IMR-90 (cell line): Measurements from ENCODE around the gene SHROOM3. TPM values are rescaled to one million over a fixed set of nuclear protein-coding genes. Genes with fewer than 3 reads are reported as not detected.
A peak's percentile ranks its signal among the peaks of the same experiment; 100 is the strongest.

Experiments
- ATAC-seq: fragments of 200-7000 bp; cut with Tn5 transposase; 2 replicates; pipeline ENCODE4 v1.9.1; 2020; ENCODE audit warnings: low read depth, mild to moderate bottlenecking, moderate library complexity
- BruUV-seq: library from RNA; stranded (reverse); fragments of 400-500 nt; replicated peaks from 2 replicates; lab custom pipeline; 2021; lab: Mats Ljungman, UMichigan
- CTCF ChIA-PET: fragments of 300-600 bp; formaldehyde crosslinking; extraction: SDS; loops from one replicate; lab custom pipeline; 2021; ENCODE audit warnings: antibody characterized with exemption; lab: Yijun Ruan, JAX
- POLR2A ChIA-PET: fragments of 300-600 bp; sonication (Branson Sonifier 250); formaldehyde crosslinking; loops from one replicate; lab custom pipeline; 2022; ENCODE audit warnings: antibody characterized with exemption; ENCODE audit not compliant: unreplicated experiment; lab: Charles Lee
- DNase-seq: peaks from one replicate; pipeline ENCODE4 v3.0.0; 2013
- H2AFZ ChIP-seq: replicated peaks from 2 replicates; pipeline ENCODE3; 2013; ENCODE audit warnings: low read length, mild to moderate bottlenecking; ENCODE audit not compliant: poor library complexity
- H2AK5ac ChIP-seq: 2 replicates; pipeline ENCODE4 v1.6.1; 2013; ENCODE audit warnings: low read depth, low read length, inconsistent platforms
- H2AK9ac ChIP-seq: replicated peaks from 2 replicates; pipeline ENCODE3; 2013; ENCODE audit warnings: mild to moderate bottlenecking, low read depth, low read length, moderate library complexity; ENCODE audit not compliant: poor library complexity
- H2BK120ac ChIP-seq: 2 replicates; pipeline ENCODE4 v1.6.1; 2013; ENCODE audit warnings: low read depth, low read length, inconsistent platforms
- H2BK15ac ChIP-seq: 3 replicates; pipeline ENCODE4 v1.6.1; 2013; ENCODE audit warnings: low read depth, low read length, inconsistent platforms
- H2BK20ac ChIP-seq: 2 replicates; pipeline ENCODE4 v1.6.1; 2013; ENCODE audit warnings: low read depth, mild to moderate bottlenecking, inconsistent platforms, low read length, moderate library complexity
- H2BK5ac ChIP-seq: 2 replicates; pipeline ENCODE4 v1.6.1; 2013; ENCODE audit warnings: mild to moderate bottlenecking, low read depth, low read length, inconsistent platforms; ENCODE audit not compliant: poor library complexity, severe bottlenecking
- H3K14ac ChIP-seq: replicated peaks from 2 replicates; pipeline ENCODE4 v1.6.1; 2013; ENCODE audit warnings: low read depth, low read length, inconsistent platforms
- H3K18ac ChIP-seq: 2 replicates; pipeline ENCODE4 v1.6.1; 2013; ENCODE audit warnings: low read depth, low read length, control low read depth
- H3K23ac ChIP-seq: 2 replicates; pipeline ENCODE4 v1.6.1; 2013; ENCODE audit warnings: low read depth, low read length, inconsistent platforms
- H3K27ac ChIP-seq: 2 replicates; pipeline ENCODE4 v1.5.1; 2013; ENCODE audit warnings: mild to moderate bottlenecking, control low read depth, low read length; ENCODE audit not compliant: insufficient read depth
- H3K27me3 ChIP-seq: 2 replicates; pipeline ENCODE4 v1.6.1; 2013; ENCODE audit warnings: low read length; ENCODE audit not compliant: control insufficient read depth, insufficient read depth
- H3K36me3 ChIP-seq: 2 replicates; pipeline ENCODE4 v1.6.1; 2013; ENCODE audit warnings: low read length, mixed read lengths; ENCODE audit not compliant: control insufficient read depth, insufficient read depth
- H3K4ac ChIP-seq: 2 replicates; pipeline ENCODE4 v1.6.1; 2013; ENCODE audit warnings: low read depth, low read length, inconsistent platforms
- H3K4me1 ChIP-seq: 2 replicates; pipeline ENCODE4 v1.6.1; 2013; ENCODE audit warnings: low read length, mixed read lengths; ENCODE audit not compliant: control insufficient read depth, insufficient read depth
- H3K4me2 ChIP-seq: 2 replicates; pipeline ENCODE4 v1.6.1; 2013; ENCODE audit warnings: low read depth, mild to moderate bottlenecking, control low read depth, low read length, moderate library complexity
- H3K4me3 ChIP-seq: 2 replicates; pipeline ENCODE4 v1.5.1; 2013; ENCODE audit warnings: low read depth, mild to moderate bottlenecking, control low read depth, low read length, moderate library complexity; ENCODE audit not compliant: insufficient read depth
- H3K56ac ChIP-seq: 2 replicates; pipeline ENCODE4 v1.6.1; 2013; ENCODE audit warnings: low read length, inconsistent platforms; ENCODE audit not compliant: insufficient read depth; ENCODE audit errors: extremely low read depth
- H3K79me1 ChIP-seq, 2 experiments: 2 replicates each; pipeline ENCODE4 v1.6.1; 2013; ENCODE audit warnings: low read length in 2 of 2, inconsistent platforms in 1 of 2, low read depth in 1 of 2
- H3K9ac ChIP-seq: 2 replicates; pipeline ENCODE4 v1.6.1; 2013; ENCODE audit warnings: low read depth, low read length, control low read depth
- H3K9me1 ChIP-seq: 2 replicates; pipeline ENCODE4 v1.6.1; 2013; ENCODE audit warnings: low read length, inconsistent platforms; ENCODE audit not compliant: insufficient read depth
- H3K9me3 ChIP-seq: 2 replicates; pipeline ENCODE4 v1.6.1; 2013; ENCODE audit warnings: low read length; ENCODE audit not compliant: control insufficient read depth, insufficient read depth
- H4K20me1 ChIP-seq: 2 replicates; pipeline ENCODE4 v1.6.1; 2013; ENCODE audit warnings: low read length, inconsistent platforms; ENCODE audit not compliant: insufficient read depth
- H4K5ac ChIP-seq: 2 replicates; pipeline ENCODE4 v1.6.1; 2013; ENCODE audit warnings: mild to moderate bottlenecking, low read depth, low read length, control low read depth
- H4K8ac ChIP-seq, 2 experiments: 2 replicates each; pipeline ENCODE4 v1.6.1; 2013; ENCODE audit warnings: low read depth in 2 of 2, low read length in 2 of 2, control low read depth in 1 of 2, inconsistent platforms in 1 of 2
- H4K91ac ChIP-seq: 2 replicates; pipeline ENCODE4 v1.6.1; 2013; ENCODE audit warnings: low read depth, low read length, inconsistent platforms; ENCODE audit not compliant: insufficient read depth
- CEBPB ChIP-seq: IDR thresholded peaks from 2 replicates; pipeline ENCODE4 v1.6.1; 2012; ENCODE audit warnings: low read depth, low read length, improper control_type of control experiment
- CHD1 ChIP-seq: IDR thresholded peaks from 2 replicates; pipeline ENCODE4 v1.6.1; 2012; ENCODE audit warnings: low read depth, low read length, improper control_type of control experiment
- CTCF ChIP-seq: conservative IDR thresholded peaks from 2 replicates; pipeline ENCODE4 v1.5.1; 2012; ENCODE audit warnings: mild to moderate bottlenecking, low read depth, low read length, improper control_type of control experiment
- ELK1 ChIP-seq: fragments of 150-350 bp; IDR thresholded peaks from 2 replicates; pipeline ENCODE4 v1.6.1; 2016; ENCODE audit warnings: low read depth, mild to moderate bottlenecking, low read length, moderate library complexity, borderline replicate concordance
- FOS ChIP-seq: fragments of 150-350 bp; IDR thresholded peaks from 2 replicates; pipeline ENCODE4 v1.6.1; 2016; ENCODE audit warnings: low read depth, low read length
- MAZ ChIP-seq: IDR thresholded peaks from 2 replicates; pipeline ENCODE4 v1.6.1; 2012; ENCODE audit warnings: low read depth, mild to moderate bottlenecking, low read length, improper control_type of control experiment, moderate library complexity, borderline replicate concordance
- MXI1 ChIP-seq: IDR thresholded peaks from 2 replicates; pipeline ENCODE4 v1.6.1; 2012; ENCODE audit warnings: low read depth, mild to moderate bottlenecking, low read length, moderate library complexity, borderline replicate concordance
- NFE2L2 ChIP-seq: fragments of 150-350 bp; IDR thresholded peaks from 2 replicates; pipeline ENCODE4 v1.6.1; 2016; ENCODE audit warnings: low read depth, mild to moderate bottlenecking, low read length
- POLR2A ChIP-seq: IDR thresholded peaks from 2 replicates; pipeline ENCODE4 v1.6.1; 2012; ENCODE audit warnings: mild to moderate bottlenecking, low read depth, low read length
- RAD21 ChIP-seq: IDR thresholded peaks from 2 replicates; pipeline ENCODE4 v1.6.1; 2012; ENCODE audit warnings: low read length, improper control_type of control experiment
- RCOR1 ChIP-seq: IDR thresholded peaks from 2 replicates; pipeline ENCODE4 v1.6.1; 2012; ENCODE audit warnings: mild to moderate bottlenecking, low read length, improper control_type of control experiment; ENCODE audit not compliant: insufficient replicate concordance
- USF2 ChIP-seq: fragments of 150-350 bp; IDR thresholded peaks from 2 replicates; pipeline ENCODE4 v1.6.1; 2017; ENCODE audit warnings: mild to moderate bottlenecking, antibody characterized with exemption, low read length, low read depth
- WGBS, 2 experiments: methylation state at CpG; one replicate each; pipeline versions ENCODE4 v1.1.5 to v1.1.7; 2013; ENCODE audit warnings: missing lambda C conversion rate in 2 of 2; ENCODE audit not compliant: insufficient read length in 1 of 2; ENCODE audit errors: extremely low coverage in 2 of 2; 5-methylcytosine and 5-hydroxymethylcytosine counted together
- dilution Hi-C: fragments of 300-500 bp; cut with HindIII; formaldehyde crosslinking; loops from one replicate; pipeline ENCODE4 v1.14.3; 2018; ENCODE audit warnings: low sequenced_read_pairs; ENCODE audit not compliant: unreplicated experiment
- in situ Hi-C: fragments of 300-500 bp; cut with MboI; formaldehyde crosslinking; loops from 3 replicates; pipeline ENCODE4 v1.14.3; 2019; ENCODE audit warnings: low sequenced_read_pairs, inconsistent platforms, mixed read lengths
- intact Hi-C: fragments of 100-400 bp; cut with micrococcal nuclease; formaldehyde crosslinking; loops from 2 replicates; pipeline ENCODE4 v1.10.0; 2022
- polyA plus RNA-seq, 3 experiments: library from polyadenylated mRNA; depleted of rRNA; stranded (reverse); fragments of >200 nt; gene quantifications; 2 replicates each; pipeline ENCODE4 v1.2.3, GENCODE V29; 2012; ENCODE audit warnings: low replicate concordance in 1 of 3
- total RNA-seq: library from RNA; depleted of rRNA; stranded (reverse); fragments of >200 nt; gene quantifications from 2 replicates; pipeline ENCODE4 v1.2.3, GENCODE V29; 2012

SHROOM3 gene
- total and polyA plus RNA-seq, 2 of the 4 experiments (the other 2 are of a cell fraction), result 10.8 to 19.5 TPM

- ChIA-PET CTCF (no interaction called here), POLR2A (no interaction called here)
- H3K9ac ChIP-seq, result no peak overlapping the region
Observed at GRCh38 chr4:76594173-76594572, 159.1 kb downstream of the SHROOM3 start.

More at GRCh38 chr4:76594173-76594572, 159.1 kb downstream of the SHROOM3 start:
- H2AK5ac ChIP-seq, result no peak overlapping the region
- BruUV-seq, result no TSS peak
- no peak for ATAC-seq
- no peak overlapping the region for H3K18ac ChIP-seq
- H3K36me3 ChIP-seq, result no peaks in the 10 kb centered on the region
- no peak for TF ChIP-seq MXI1
- no peak for TF ChIP-seq ELK1
- no peak for TF ChIP-seq RCOR1
- no peak for TF ChIP-seq MAZ
- no peak for TF ChIP-seq CEBPB
- TF ChIP-seq USF2, result no peak
- TF ChIP-seq POLR2A, result no peak
- TF ChIP-seq CHD1, result no peak
- no peak for TF ChIP-seq CTCF
- no peak for TF ChIP-seq NFE2L2
- no peak for TF ChIP-seq FOS
- no peak for TF ChIP-seq RAD21
- peak overlapping the region; percentile 20; the same call in 1 of the 2 replicates for H2BK20ac ChIP-seq
- no peak overlapping the region for H3K4me3 ChIP-seq
- no peak overlapping the region for H4K8ac ChIP-seq
- H3K9me1 ChIP-seq, result no peaks in the 10 kb centered on the region
- 0 out of 2 replicates have a peak overlapping the region, but pooled peaks have one; percentile 25 for H3K4ac ChIP-seq
- no CpG with 5 or more reads among the region's 2 CpGs for WGBS, 2 experiments
- H3K23ac ChIP-seq, result no peak overlapping the region
- no peak overlapping the region for H3K56ac ChIP-seq
- no peak overlapping the region; the same call in 1 of the 2 replicates for H3K14ac ChIP-seq
- H2BK5ac ChIP-seq, result no peak overlapping the region
- H3K4me1 ChIP-seq, result peaks cover 6% of the 10 kb centered on the region
- no peak overlapping the region for H2AFZ ChIP-seq
- no peaks in the 10 kb centered on the region for H4K20me1 ChIP-seq
- H3K9me3 ChIP-seq, result no peaks in the 10 kb centered on the region
- no peak for DNase-seq
- H3K79me1 ChIP-seq, result no peaks in the 10 kb centered on the region
- H2BK15ac ChIP-seq, result no peak overlapping the region; the same call in 2 of the 3 replicates
- H3K27ac ChIP-seq, result no peak overlapping the region
- H2AK9ac ChIP-seq, result no peak overlapping the region
- no peak overlapping the region for H2BK120ac ChIP-seq
- in situ Hi-C loops, result no loop called here
- no peak overlapping the region for H4K5ac ChIP-seq
- intact Hi-C loops, result no loop called here
- no peak overlapping the region for H3K4me2 ChIP-seq
- H3K27me3 ChIP-seq, result no peaks in the 10 kb centered on the region
- dilution Hi-C loops, result no loop called here
- no peak overlapping the region for H4K91ac ChIP-seq
